Stimulated activated CD4-positive, alpha-beta T cell treated with anti-CD3 and anti-CD28 coated beads, Interleukin-15, amount 100 ng/mL, for 48 hours (primary cell): ENCODE data around the gene CPA5.

Experiments used
- DNase-seq, 2 donors: peaks; one replicate each; pipeline ENCODE4 v3.0.0-alpha.2; 2020; ENCODE audit warnings: low read depth in 2 of 2

The CPA5 gene

GRCh38 chr7:130396109-130396508, 51.5 kb downstream of the CPA5 start:
- no peak for DNase-seq

- DNase-seq: no peak
Measured at GRCh38 chr7:130397051-130397757, 52.6 kb downstream of the CPA5 start.

- DNase-seq: no peak
Measured at GRCh38 chr7:130397758-130398073, 53.1 kb downstream of the CPA5 start.

GRCh38 chr7:130398526-130399090, 54.0 kb downstream of the CPA5 start:
- no peak for DNase-seq

GRCh38 chr7:130400120-130400572, 55.5 kb downstream of the CPA5 start:
- no peak for DNase-seq

GRCh38 chr7:130401101-130401500, 56.5 kb downstream of the CPA5 start:
- DNase-seq: no peak

GRCh38 chr7:130401578-130401977, 57.0 kb downstream of the CPA5 start:
- DNase-seq: no peak

- DNase-seq: no peak
Measured at GRCh38 chr7:130405003-130405402, 60.4 kb downstream of the CPA5 start.

GRCh38 chr7:130409067-130409711, 64.6 kb downstream of the CPA5 start:
- no peak for DNase-seq

GRCh38 chr7:130409712-130410072, 65.1 kb downstream of the CPA5 start:
- no peak for DNase-seq

- DNase-seq: no peak
Measured at GRCh38 chr7:130410868-130411541, 66.4 kb downstream of the CPA5 start.

- no peak for DNase-seq
Measured at GRCh38 chr7:130413201-130413600, 68.6 kb downstream of the CPA5 start.

GRCh38 chr7:130415006-130415405, 70.4 kb downstream of the CPA5 start:
- DNase-seq: no peak

- DNase-seq: no peak
Measured at GRCh38 chr7:130417213-130417612, 72.6 kb downstream of the CPA5 start.

GRCh38 chr7:130418306-130418705, 73.7 kb downstream of the CPA5 start:
- no peak for DNase-seq
